ENCODE data around the gene EFCAB7.

- TF ChIP-seq CTCF (IDR thresholded peaks at IDR 0.05; ENCODE audit: extremely low read depth in 1 of 2, insufficient read depth in 1 of 2, low read depth in 1 of 2, low read length in 2 of 2) (no peak), POLR2A (IDR thresholded peaks at IDR 0.05; ENCODE audit: low read depth, low read length) (no peak), MYC (IDR thresholded peaks at IDR 0.05; ENCODE audit: low read depth, low read length) (no peak), POLR2AphosphoS5 (IDR thresholded peaks at IDR 0.05; ENCODE audit: insufficient read depth, low read depth, low read length) (no peak), EZH2 (IDR thresholded peaks at IDR 0.05; ENCODE audit: borderline replicate concordance, low read depth, low read length, severe bottlenecking) (no peak)
Observed at GRCh38 chr1:63621698-63622097, 98.4 kb downstream of the EFCAB7 start.

All from endothelial cell of umbilical vein (primary cell).